Peyer's patch (tissue), 4 donors: ENCODE results near the gene TRABD2A. TPM values are rescaled to one million over a fixed set of nuclear protein-coding genes. Genes with fewer than 3 reads are reported as not detected.

Experiments
- DNase-seq, 3 donors: peaks; one replicate each; pipeline ENCODE4 v3.0.0-alpha.2; 2017 to 2019
- H3K27ac ChIP-seq, 4 donors: fragments of 200-600 bp; sonication (generic); one replicate each; pipeline ENCODE4 v1.5.1; 2016 to 2019
- H3K27me3 ChIP-seq, 2 donors: fragments of 200-600 bp; sonication (generic); one replicate each; pipeline ENCODE4 v1.5.1; 2019
- H3K36me3 ChIP-seq, 3 donors: fragments of 200-600 bp; sonication (generic); one replicate each; pipeline ENCODE4 v1.5.1; 2016 to 2019
- H3K4me1 ChIP-seq, 4 donors: fragments of 200-600 bp; sonication (generic); one replicate each; pipeline ENCODE4 v1.5.1; 2016 to 2019
- H3K4me3 ChIP-seq, 4 donors: fragments of 200-600 bp; sonication (generic); 1 replicate in 3 of 4; 2 replicates in 1 of 4; pipeline ENCODE4 v1.5.1; 2016 to 2019; ENCODE audit warnings: mild to moderate bottlenecking in 1 of 4
- H3K9me3 ChIP-seq, 4 donors: fragments of 200-600 bp; sonication (generic); one replicate each; pipeline ENCODE4 v1.5.1; 2016 to 2019; ENCODE audit warnings: mild to moderate bottlenecking in 1 of 4
- CTCF ChIP-seq, 6 experiments: fragments of 450-650 bp in 4 of 6; fragments of 200-600 bp in 2 of 6; sonication (generic) in 1 of 6; IDR thresholded peaks; one replicate each; pipeline ENCODE4 v1.5.1; 2017 to 2019; ENCODE audit warnings: antibody characterized with exemption in 6 of 6, mild to moderate bottlenecking in 3 of 6, moderate library complexity in 1 of 6
- POLR2A ChIP-seq, 2 donors: fragments of 450-650 bp; IDR thresholded peaks; one replicate each; pipeline ENCODE4 v1.5.1; 2017; ENCODE audit warnings: antibody characterized with exemption in 2 of 2, mild to moderate bottlenecking in 2 of 2, moderate library complexity in 2 of 2
- total RNA-seq, 4 donors: library from RNA; depleted of rRNA; stranded (reverse); fragments of >200 nt; gene quantifications; one replicate each; pipeline ENCODE4 v1.1.0, GENCODE V29; 2016

TRABD2A gene
- total RNA-seq, 4 donors from 2014 or later: 32.2 to 85.4 (median 55.0) TPM

- TF ChIP-seq CTCF (IDR thresholded peaks at IDR 0.05) (no peak), POLR2A (IDR thresholded peaks at IDR 0.05) (no peak)
- no peaks in the 10 kb centered on the region for H3K27me3 ChIP-seq
- H3K9me3 ChIP-seq: no peaks in the 10 kb centered on the region
- no peak overlapping the region for H3K27ac ChIP-seq
- no peak overlapping the region for H3K4me3 ChIP-seq
- H3K4me1 ChIP-seq: no peaks in the 10 kb centered on the region
- no peak for DNase-seq
- no peaks in the 10 kb centered on the region for H3K36me3 ChIP-seq
Observed at GRCh38 chr2:84866122-84866521, 14.8 kb downstream of the TRABD2A start.

GRCh38 chr2:84865181-84865783 lies 15.6 kb downstream of the TRABD2A start:
- Histone ChIP-seq H3K27me3 (no peaks in the 10 kb centered on the region), H3K27ac (no peak overlapping the region), H3K36me3 (no peaks in the 10 kb centered on the region), H3K9me3 (no peaks in the 10 kb centered on the region), H3K4me1 (no peaks in the 10 kb centered on the region), H3K4me3 (no peak overlapping the region)
- TF ChIP-seq POLR2A (IDR thresholded peaks at IDR 0.05): no peak
- TF ChIP-seq CTCF (IDR thresholded peaks at IDR 0.05): peak in 4 of 6 experiments; percentile 40 to 62 (median 54)
- DNase-seq: no peak

GRCh38 chr2:84862006-84862405 lies 18.9 kb downstream of the TRABD2A start:
- Histone ChIP-seq H3K4me1 (no peaks in the 10 kb centered on the region), H3K9me3 (no peaks in the 10 kb centered on the region), H3K4me3 (no peak overlapping the region), H3K27me3 (no peaks in the 10 kb centered on the region), H3K36me3 (no peaks in the 10 kb centered on the region), H3K27ac (no peak overlapping the region)
- DNase-seq: no peak
- TF ChIP-seq POLR2A (IDR thresholded peaks at IDR 0.05): no peak

GRCh38 chr2:84861539-84861938 lies 19.3 kb downstream of the TRABD2A start:
- no peaks in the 10 kb centered on the region for H3K4me1 ChIP-seq
- no peaks in the 10 kb centered on the region for H3K27me3 ChIP-seq
- TF ChIP-seq POLR2A (IDR thresholded peaks at IDR 0.05) (no peak), CTCF (IDR thresholded peaks at IDR 0.05) (no peak)

GRCh38 chr2:84858937-84859336 lies 21.9 kb downstream of the TRABD2A start:
- Histone ChIP-seq H3K4me3 (no peak overlapping the region), H3K4me1 (no peaks in the 10 kb centered on the region), H3K9me3 (no peaks in the 10 kb centered on the region), H3K27ac (no peak overlapping the region), H3K36me3 (no peaks in the 10 kb centered on the region), H3K27me3 (no peaks in the 10 kb centered on the region)
- no peak for DNase-seq
- TF ChIP-seq CTCF (IDR thresholded peaks at IDR 0.05) (no peak), POLR2A (IDR thresholded peaks at IDR 0.05) (no peak)

More at GRCh38 chr2:84861539-84861938, 19.3 kb downstream of the TRABD2A start:
- DNase-seq: no peak
- no peak overlapping the region for H3K4me3 ChIP-seq
- no peaks in the 10 kb centered on the region for H3K36me3 ChIP-seq
- no peak overlapping the region for H3K27ac ChIP-seq
- no peaks in the 10 kb centered on the region for H3K9me3 ChIP-seq

- Histone ChIP-seq H3K4me3 (no peak overlapping the region), H3K27ac (no peak overlapping the region), H3K27me3 (no peaks in the 10 kb centered on the region), H3K36me3 (no peaks in the 10 kb centered on the region), H3K9me3 (peaks cover 0 to 6% (median 0%) of the 10 kb centered on the region in 4 donors), H3K4me1 (no peaks in the 10 kb centered on the region)
- no peak for DNase-seq
- no peak for TF ChIP-seq CTCF (IDR thresholded peaks at IDR 0.05)
- TF ChIP-seq POLR2A (IDR thresholded peaks at IDR 0.05): no peak
Observed at GRCh38 chr2:84858123-84858522, 22.8 kb downstream of the TRABD2A start.
